Transverse colon (tissue), 4 donors: ENCODE data around the gene IL4I1. TPM values are rescaled to one million over a fixed set of nuclear protein-coding genes. Genes with fewer than 3 reads are reported as not detected.

ENCODE experiments used
- DNase-seq: peaks from one replicate; pipeline ENCODE4 v3.0.0-alpha.2; 2019
- H3K27ac ChIP-seq, 4 donors: fragments of 200-600 bp; sonication (generic); 2 replicates each; pipeline ENCODE4 v1.5.1; 2016 to 2018; ENCODE audit warnings: inconsistent platforms in 4 of 4
- H3K27me3 ChIP-seq: fragments of 200-600 bp; sonication (generic); 2 replicates; pipeline ENCODE4 v1.5.1; 2017; ENCODE audit warnings: inconsistent platforms
- H3K36me3 ChIP-seq, 4 donors: fragments of 200-600 bp; sonication (generic); 2 replicates each; pipeline ENCODE4 v1.5.1; 2017 to 2019; ENCODE audit warnings: inconsistent platforms in 4 of 4
- H3K4me1 ChIP-seq, 4 donors: fragments of 200-600 bp; sonication (generic); 2 replicates each; pipeline ENCODE4 v1.5.1; 2017 to 2020; ENCODE audit warnings: inconsistent platforms in 4 of 4
- H3K4me3 ChIP-seq, 4 donors: fragments of 200-600 bp; sonication (generic); 1 replicate in 1 of 4; 2 replicates in 3 of 4; pipeline versions ENCODE4 v1.5.1 to v1.6.1; 2017 to 2019; ENCODE audit warnings: inconsistent platforms in 4 of 4
- H3K9me3 ChIP-seq, 2 donors: fragments of 200-600 bp; sonication (generic); 2 replicates each; pipeline ENCODE4 v1.5.1; 2017 to 2019; ENCODE audit warnings: inconsistent platforms in 2 of 2
- CTCF ChIP-seq, 5 experiments: fragments of 200-600 bp in 3 of 5; fragments of 450-650 bp in 2 of 5; sonication (generic) in 3 of 5; IDR thresholded peaks; 1 replicate in 2 of 5; 2 replicates in 3 of 5; pipeline ENCODE4 v1.5.1; 2016 to 2017; ENCODE audit warnings: antibody characterized with exemption in 5 of 5, inconsistent platforms in 3 of 5, mild to moderate bottlenecking in 2 of 5, moderate library complexity in 1 of 5
- EP300 ChIP-seq: sonication (generic); formaldehyde crosslinking; IDR thresholded peaks from one replicate; pipeline ENCODE4 v1.6.1; 2017; ENCODE audit warnings: antibody characterized with exemption, low read depth
- POLR2A ChIP-seq: fragments of 450-650 bp; IDR thresholded peaks from one replicate; pipeline ENCODE4 v1.6.1; 2016; ENCODE audit warnings: antibody characterized with exemption, mild to moderate bottlenecking, moderate library complexity
- POLR2AphosphoS5 ChIP-seq, 3 donors: sonication (generic); formaldehyde crosslinking; IDR thresholded peaks; one replicate each; pipeline ENCODE4 v1.6.1; 2016; ENCODE audit warnings: antibody characterized with exemption in 3 of 3
- WGBS, 2 donors: methylation state at CpG; one replicate each; pipeline ENCODE4 v1.1.5; 2018; ENCODE audit warnings: low coverage in 1 of 2; 5-methylcytosine and 5-hydroxymethylcytosine counted together
- in situ Hi-C, 4 donors: fragments of 200-750 bp; cut with MboI; loops; one replicate each; pipeline versions ENCODE4 v1.15.0 to v1.15.1; 2017; ENCODE audit warnings: low sequenced_read_pairs in 3 of 4, low pct_ligation_motif_present in 1 of 4, low pct_unique_long_range_greater_than_20kb in 1 of 4
- intact Hi-C: fragments of 100-400 bp; cut with DNase I; formaldehyde crosslinking; loops from one replicate; pipeline ENCODE4 v1.15.1; 2023; ENCODE audit warnings: low total_unique reads
- total RNA-seq, 4 donors: library from RNA; depleted of rRNA; stranded (reverse); fragments of >200 nt; gene quantifications; one replicate each; pipeline ENCODE4 v1.1.0, GENCODE V29; 2016

Gene IL4I1
- total RNA-seq, 4 donors from 2014 or later: 2.1 TPM; not detected in 3

GRCh38 chr19:49939721-49940481 is 43.2 kb upstream of the IL4I1 start:
- no peak for TF ChIP-seq POLR2A
- no peak for TF ChIP-seq EP300
- no peak for TF ChIP-seq POLR2AphosphoS5 (IDR thresholded peaks at IDR 0.05)
- TF ChIP-seq CTCF (IDR thresholded peaks at IDR 0.05): no peak
- peaks cover 2 to 12% (median 5%) of the 10 kb centered on the region in 4 donors for H3K4me1 ChIP-seq
- in situ Hi-C loops: loop anchor here in 3 of 4 donors (5.0 to 10.0 kb wide), 2 partner anchors 42 to 45 kb away; no protein-coding TSS in a partner anchor
- no peaks in the 10 kb centered on the region for H3K27me3 ChIP-seq
- H3K9me3 ChIP-seq: no peaks in the 10 kb centered on the region
- no peak overlapping the region for H3K27ac ChIP-seq
- intact Hi-C loops: loop anchor here (5.0 kb wide), 1 partner anchor 42 kb away; no protein-coding TSS in a partner anchor
- H3K36me3 ChIP-seq: no peaks in the 10 kb centered on the region
- 67% methylated on average over 7 of the region's 7 CpGs; no CpG with 5 or more reads in 1 of the 2 donors for WGBS, 2 donors
- H3K4me3 ChIP-seq: no peak overlapping the region
- DNase-seq: no peak

GRCh38 chr19:49938662-49939061 is 42.0 kb upstream of the IL4I1 start:
- Histone ChIP-seq H3K4me3 (no peak overlapping the region), H3K9me3 (no peaks in the 10 kb centered on the region), H3K4me1 (peaks cover 2 to 8% (median 5%) of the 10 kb centered on the region in 4 donors), H3K27ac (no peak overlapping the region), H3K27me3 (no peaks in the 10 kb centered on the region), H3K36me3 (no peaks in the 10 kb centered on the region)
- WGBS, 2 donors: 71% methylated on average over 4 of the region's 4 CpGs; no CpG with 5 or more reads in 1 of the 2 donors
- TF ChIP-seq POLR2AphosphoS5 (IDR thresholded peaks at IDR 0.05): no peak
- TF ChIP-seq CTCF (IDR thresholded peaks at IDR 0.05): no peak
- TF ChIP-seq POLR2A: no peak
- TF ChIP-seq EP300: no peak
- in situ Hi-C loops: loop anchor here in 3 of 4 donors (5.0 to 10.0 kb wide), 2 partner anchors 44 to 46 kb away; no protein-coding TSS in a partner anchor
- no peak for DNase-seq
- intact Hi-C loops: loop anchor here (5.0 kb wide), 1 partner anchor 44 kb away; no protein-coding TSS in a partner anchor

GRCh38 chr19:49937750-49938381 is 41.2 kb upstream of the IL4I1 start:
- intact Hi-C loops (loop anchor here (5.0 kb wide), 1 partner anchor 44 kb away; no protein-coding TSS in a partner anchor), in situ Hi-C loops (loop anchor here in 3 of 4 donors (5.0 to 10.0 kb wide), 2 partner anchors 44 to 47 kb away; no protein-coding TSS in a partner anchor)
- H3K27ac ChIP-seq: no peak overlapping the region
- H3K9me3 ChIP-seq: no peaks in the 10 kb centered on the region
- peaks cover 2 to 8% (median 5%) of the 10 kb centered on the region in 4 donors for H3K4me1 ChIP-seq
- WGBS, 2 donors: 9% methylated on average over 34 of the region's 35 CpGs; no CpG with 5 or more reads in 1 of the 2 donors
- H3K27me3 ChIP-seq: no peaks in the 10 kb centered on the region
- peak overlapping the region in 1 of 4 donors; percentile 33 for H3K4me3 ChIP-seq
- peak; percentile 94 to 98 (median 96) for TF ChIP-seq CTCF (IDR thresholded peaks at IDR 0.05)
- no peak for TF ChIP-seq POLR2A
- peak; percentile 80 for DNase-seq
- no peaks in the 10 kb centered on the region for H3K36me3 ChIP-seq

GRCh38 chr19:49936549-49936948 is 39.9 kb upstream of the IL4I1 start:
- no peak for DNase-seq
- H3K9me3 ChIP-seq: no peaks in the 10 kb centered on the region
- H3K4me3 ChIP-seq: no peak overlapping the region
- no peak overlapping the region for H3K27ac ChIP-seq
- no peaks in the 10 kb centered on the region for H3K36me3 ChIP-seq
- intact Hi-C loops: loop anchor here (5.0 kb wide), 1 partner anchor 46 kb away; no protein-coding TSS in a partner anchor
- in situ Hi-C loops: loop anchor here in 3 of 4 donors (5.0 to 10.0 kb wide), 2 partner anchors 46 to 48 kb away; no protein-coding TSS in a partner anchor
- no peaks in the 10 kb centered on the region for H3K27me3 ChIP-seq
- TF ChIP-seq EP300: no peak
- no peak for TF ChIP-seq POLR2A
- no peak for TF ChIP-seq CTCF (IDR thresholded peaks at IDR 0.05)
- TF ChIP-seq POLR2AphosphoS5 (IDR thresholded peaks at IDR 0.05): no peak
- WGBS, 2 donors: 62 to 81% methylated on average over 5 of the region's 5 CpGs
- H3K4me1 ChIP-seq: peaks cover 2 to 8% (median 5%) of the 10 kb centered on the region in 4 donors
